GM11168 (cell line): ENCODE data around the gene PSPN.
"Not testable (repeated sequence)": the region's sequence is repeated elsewhere in the genome, so short reads cannot be mapped to it uniquely, and the experiment has no call there.

Experiments used
- in situ Hi-C: fragments of 300-500 bp; cut with MboI; formaldehyde crosslinking; loops from one replicate; pipeline ENCODE4 v1.12.0; 2022; ENCODE audit warnings: low sequenced_read_pairs; ENCODE audit not compliant: unreplicated experiment

PSPN gene

DNA sequence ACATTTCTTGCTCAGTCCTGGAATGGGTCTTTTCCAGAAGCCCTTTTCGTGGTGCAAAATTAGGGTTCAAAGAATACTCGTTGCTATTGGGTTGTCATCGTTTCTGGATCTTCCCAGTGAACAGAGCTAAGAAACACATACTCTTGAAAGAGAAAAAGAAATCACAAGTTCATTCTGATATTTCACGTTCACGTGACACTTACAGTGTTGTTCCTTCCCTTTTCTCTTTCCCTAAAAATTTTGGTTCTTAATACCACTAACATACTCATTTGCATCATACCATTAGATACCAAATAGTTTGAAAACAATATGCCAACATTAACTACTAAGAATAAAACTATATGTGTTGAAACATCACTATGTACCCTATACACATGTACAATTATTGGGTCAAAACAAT, 30.7 kb upstream of the PSPN start:
- in situ Hi-C loops = no loop called here

DNA sequence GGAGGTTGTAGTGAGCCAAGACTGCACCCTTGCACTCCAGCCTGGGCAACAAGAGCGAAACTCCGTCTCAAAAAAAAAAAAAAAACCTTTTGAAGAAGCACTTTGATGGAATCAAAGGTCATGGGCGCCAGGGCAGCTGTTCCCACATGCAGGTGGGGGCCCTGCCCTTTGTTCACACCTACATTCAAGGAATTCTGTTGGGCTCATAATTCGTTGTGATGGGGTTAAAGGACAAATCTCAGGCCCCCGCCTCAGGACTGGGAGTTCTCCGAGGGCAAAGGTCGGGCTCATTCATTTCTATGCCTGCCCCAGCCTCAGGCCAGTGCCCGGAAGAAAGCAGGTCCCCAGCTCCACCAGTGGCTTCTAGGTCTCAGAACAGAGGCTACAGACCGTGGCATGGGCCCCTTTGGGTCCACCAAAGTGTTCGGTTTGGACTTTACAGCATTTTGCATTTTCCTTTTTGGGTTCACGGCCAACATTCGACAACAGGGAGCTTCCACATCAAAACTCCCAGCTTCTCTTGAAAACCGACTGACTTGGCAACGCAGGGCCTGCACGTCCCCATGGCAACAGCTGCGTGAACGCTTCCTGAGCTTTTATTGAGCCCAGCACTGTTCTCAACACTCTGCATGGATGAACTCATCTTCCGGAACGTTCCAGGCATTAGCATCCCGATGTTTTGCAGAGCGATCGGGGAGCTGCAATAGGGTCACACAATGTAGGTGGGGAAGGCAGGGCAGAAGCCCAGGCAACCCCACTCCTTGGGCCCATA, 27.3 kb upstream of the PSPN start:
- in situ Hi-C loops = no loop called here

- in situ Hi-C loops = no loop called here
These were observed 26.3 kb upstream of the PSPN start for GRCh38 chr19:6402058-6402457.

GRCh38 chr19:6400062-6400944, 24.6 kb upstream of the PSPN start:
- in situ Hi-C loops = not testable (repeated sequence)

DNA sequence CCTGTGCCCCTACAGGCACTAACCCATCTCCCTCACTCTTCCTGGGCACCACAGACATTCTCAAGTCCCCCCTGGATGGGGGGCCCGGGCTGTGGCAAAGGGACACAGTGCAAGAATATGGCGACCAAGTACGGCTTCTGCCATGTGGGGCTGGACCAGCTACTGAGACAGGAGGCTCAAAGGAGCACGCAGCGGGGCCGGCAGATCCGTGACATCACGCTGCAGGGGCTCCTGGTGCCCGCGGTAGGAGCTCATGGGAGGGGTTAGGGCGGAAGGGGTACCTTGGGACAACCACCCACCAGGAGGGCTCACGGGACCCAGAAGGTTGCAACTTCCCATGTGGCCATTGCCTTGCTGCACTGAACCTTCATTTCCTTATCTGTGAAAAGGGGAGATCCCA, 20.6 kb upstream of the PSPN start:
- in situ Hi-C loops = no loop called here

GRCh38 chr19:6394831-6395230, 19.1 kb upstream of the PSPN start:
- in situ Hi-C loops = no loop called here

DNA sequence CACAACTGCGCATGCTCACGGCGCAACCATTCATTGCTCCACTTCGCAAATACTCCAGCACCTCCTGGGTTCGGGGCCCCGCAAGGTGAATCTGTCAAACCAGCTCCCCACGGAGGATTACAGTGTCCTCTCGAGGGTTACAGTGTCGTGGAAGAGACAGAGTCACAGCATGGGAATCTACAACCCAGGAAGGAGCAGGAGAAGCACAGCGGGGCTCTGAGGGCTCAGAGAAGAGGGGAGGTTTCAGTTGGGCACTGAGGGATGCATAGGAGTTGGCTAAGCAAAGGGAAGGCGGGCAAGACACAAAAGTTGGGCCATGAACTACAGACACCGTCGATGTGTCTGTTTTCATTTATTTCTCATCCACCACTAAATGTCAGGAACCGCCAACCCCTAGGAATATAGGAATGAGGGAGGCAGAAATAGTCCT, 18.3 kb upstream of the PSPN start:
- in situ Hi-C loops = no loop called here

- in situ Hi-C loops = no loop called here
These were observed 17.6 kb upstream of the PSPN start, which contains the start of gene GTF2F1 for GRCh38 chr19:6393074-6393982. GTF2F1 (minus strand) TSS chr19:6393164; CDS start chr19:6392995, 169 bp downstream.

DNA sequence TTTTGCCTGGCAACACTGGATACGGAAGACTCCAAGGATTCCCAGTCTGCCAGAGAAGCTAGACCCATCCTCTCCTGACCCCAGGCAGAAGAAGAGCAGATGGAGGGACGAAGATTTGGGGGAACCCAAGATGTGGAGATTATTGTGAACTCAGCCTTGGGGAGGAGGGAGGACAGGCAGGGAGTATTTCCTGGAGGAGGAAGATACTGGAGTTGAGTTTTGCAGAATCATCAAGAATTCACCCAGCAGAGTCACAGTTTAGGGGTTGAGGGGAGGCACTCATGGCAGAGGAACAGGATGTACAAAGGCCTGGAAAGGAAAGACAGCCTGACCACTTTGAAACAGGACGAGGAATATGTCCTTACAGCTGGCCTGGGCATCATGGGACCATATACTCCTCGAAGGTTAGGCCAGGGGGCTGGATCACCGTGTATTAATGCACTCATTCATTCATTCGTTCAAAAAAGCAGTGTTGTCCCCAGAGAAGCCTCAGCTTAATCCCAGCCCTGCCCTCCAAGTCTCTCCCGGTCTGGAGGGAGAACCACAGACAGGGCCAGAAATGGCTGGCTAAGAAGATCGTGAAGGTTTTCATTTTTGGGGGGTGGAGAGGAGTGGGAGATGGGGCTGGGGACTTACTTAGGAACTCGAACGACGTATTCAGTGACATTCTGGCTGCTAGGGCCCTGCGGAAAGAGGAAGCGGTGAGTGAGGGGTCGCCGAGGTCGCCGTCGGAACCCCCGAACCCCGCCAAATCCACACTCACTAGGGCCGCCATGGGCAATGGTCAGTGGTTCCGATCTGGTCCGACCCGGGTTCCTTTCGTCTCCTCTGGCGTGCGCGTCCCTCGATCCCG, 16.7 kb upstream of the PSPN start:
- in situ Hi-C loops = no loop called here

GRCh38 chr19:6387372-6387771, 11.6 kb upstream of the PSPN start:
- in situ Hi-C loops = no loop called here

DNA sequence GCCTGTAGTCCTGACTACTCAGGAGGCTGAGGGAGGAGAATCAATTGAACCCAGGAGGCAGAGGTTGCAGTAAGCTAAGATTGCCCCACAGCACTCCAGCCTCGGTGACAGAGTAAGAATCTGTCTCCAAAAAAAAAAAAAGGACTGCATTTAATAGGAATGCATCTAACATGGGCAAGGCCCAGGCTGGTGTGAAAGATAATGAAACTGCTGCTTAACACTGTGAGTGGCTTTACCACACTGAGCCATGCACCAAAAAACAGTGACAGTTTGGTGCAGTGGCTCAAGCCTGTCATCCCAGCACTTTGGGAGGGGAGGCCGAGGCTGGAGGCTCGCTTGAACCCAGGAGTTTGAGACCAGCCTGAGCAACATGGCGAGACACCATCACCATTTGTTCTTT, 8.6 kb upstream of the PSPN start:
- in situ Hi-C loops = no loop called here

- in situ Hi-C loops = no loop called here
These were observed 7.5 kb upstream of the PSPN start for GRCh38 chr19:6383188-6383587.

DNA sequence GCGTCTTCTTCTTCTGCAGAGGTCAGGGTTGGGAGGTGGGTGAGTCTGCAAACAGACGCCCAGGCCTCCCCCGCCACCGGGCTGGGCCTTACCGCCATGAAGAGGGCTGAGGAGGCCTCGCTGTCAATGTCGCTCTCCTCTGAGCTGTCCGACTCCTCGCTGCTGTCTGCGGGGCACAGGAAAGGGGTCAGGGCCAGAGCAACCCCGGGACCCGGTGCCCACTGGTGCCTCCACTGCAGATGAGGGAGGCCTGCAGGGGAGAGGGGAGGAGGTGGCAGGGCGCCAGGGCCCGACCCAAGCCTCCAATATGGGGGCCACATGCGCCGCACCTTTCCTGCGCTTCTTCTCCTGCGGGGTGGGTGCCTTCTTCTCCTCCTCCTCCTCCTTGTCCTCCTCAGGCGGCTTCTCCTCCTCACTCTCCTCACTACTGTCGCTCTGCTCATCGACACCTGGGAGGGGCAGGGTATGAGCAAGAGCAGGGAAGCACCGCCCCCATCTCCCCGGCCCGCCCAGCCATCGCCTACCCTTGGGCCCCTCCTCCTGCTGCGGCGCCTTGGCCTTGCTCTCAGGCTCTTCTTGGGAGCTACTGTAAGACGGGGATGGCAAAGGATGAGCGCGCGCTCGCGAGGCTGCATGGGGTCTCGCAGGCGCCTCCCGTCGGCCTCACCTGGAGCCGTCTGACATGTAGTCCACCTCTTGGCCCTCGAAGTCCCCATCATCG, 5.5 kb upstream of the PSPN start:
- in situ Hi-C loops = no loop called here

DNA sequence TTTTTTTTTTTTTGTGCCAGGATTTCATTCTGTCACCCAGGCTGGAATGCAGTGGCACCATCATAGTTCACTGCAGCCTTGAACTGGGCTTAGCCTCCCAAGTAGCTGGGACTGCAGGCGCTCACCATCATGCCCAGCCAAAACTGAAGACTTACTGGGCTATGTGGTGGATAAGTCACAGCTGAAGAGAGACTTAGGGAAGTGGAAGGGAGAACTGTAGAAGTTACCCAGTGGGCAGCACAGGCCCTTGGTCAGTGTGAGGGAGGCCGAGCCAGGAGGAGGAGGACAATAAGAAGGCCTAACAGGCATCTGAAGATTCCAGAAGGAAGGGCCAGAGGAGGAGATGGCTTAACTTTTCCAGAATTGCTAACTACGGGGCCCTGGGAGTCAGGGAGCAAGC, 4.0 kb upstream of the PSPN start:
- in situ Hi-C loops = no loop called here

GRCh38 chr19:6378486-6378885, 2.8 kb upstream of the PSPN start:
- in situ Hi-C loops = no loop called here

GRCh38 chr19:6378041-6378440, 2.3 kb upstream of the PSPN start:
- in situ Hi-C loops = no loop called here

- in situ Hi-C loops = no loop called here
These were observed 918 bp upstream of the PSPN start for GRCh38 chr19:6376512-6377190.

GRCh38 chr19:6374711-6375410, 872 bp downstream of the PSPN start:
- in situ Hi-C loops = no loop called here
